HL-60/S4 treated with retinoic acid at 250 ng/mL for 4 days and 3 days (cell line): ENCODE measurements around the gene ATM.
"Not testable (repeated sequence)": the region's sequence is repeated elsewhere in the genome, so short reads cannot be mapped to it uniquely, and the experiment has no call there.

Experiments used
- in situ Hi-C: fragments of 300-500 bp; cut with MboI; formaldehyde crosslinking; loops from 2 replicates; pipeline ENCODE4 v1.7.0; 2022; ENCODE audit warnings: low sequenced_read_pairs

Gene ATM

DNA sequence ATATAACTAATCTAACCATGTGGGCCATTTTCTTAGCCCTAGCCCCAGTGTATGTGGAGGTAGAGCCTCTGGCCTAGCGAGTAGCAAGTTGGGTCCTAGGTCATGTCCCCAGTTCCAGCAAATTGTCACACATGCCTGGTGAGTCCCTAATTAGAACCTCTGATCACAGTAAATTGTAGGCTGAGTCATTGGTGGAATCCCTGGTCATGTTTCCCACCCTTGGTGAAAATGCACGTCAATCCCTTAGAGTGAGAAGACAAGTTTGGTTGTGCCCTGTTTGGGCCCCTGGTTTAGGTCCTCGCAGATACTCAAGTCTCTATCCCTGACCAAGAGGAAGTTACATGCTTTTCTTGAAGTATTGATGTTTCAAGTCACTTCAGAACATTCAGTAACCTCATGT, 46.7 kb downstream of the ATM start:
- in situ Hi-C loops: no loop called here

- in situ Hi-C loops: not testable (repeated sequence)
Measured at GRCh38 chr11:108276985-108277616, 54.2 kb downstream of the ATM start.

DNA sequence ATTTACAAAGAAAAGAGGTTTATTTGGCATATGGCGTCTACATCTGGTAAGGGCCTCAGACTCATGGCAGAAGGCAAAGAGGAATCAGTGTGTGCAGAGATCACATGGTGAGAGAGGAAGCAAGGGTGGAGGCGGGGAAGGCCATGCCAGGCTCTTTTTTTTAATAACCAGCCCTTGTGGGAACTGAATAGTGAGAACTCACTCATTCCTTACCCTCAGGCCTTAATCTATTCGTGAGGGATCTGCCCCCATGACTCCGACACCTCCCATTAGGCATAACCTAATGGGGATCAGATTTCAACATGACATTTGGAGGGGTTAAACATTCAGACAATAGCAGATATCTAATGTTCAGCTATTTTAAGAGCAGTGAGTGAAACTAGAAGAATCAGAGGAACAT, 55.7 kb downstream of the ATM start:
- in situ Hi-C loops: no loop called here

- in situ Hi-C loops: no loop called here
Measured at GRCh38 chr11:108278954-108279353, 56.1 kb downstream of the ATM start.

GRCh38 chr11:108286370-108286769, 63.5 kb downstream of the ATM start:
- in situ Hi-C loops: no loop called here

DNA sequence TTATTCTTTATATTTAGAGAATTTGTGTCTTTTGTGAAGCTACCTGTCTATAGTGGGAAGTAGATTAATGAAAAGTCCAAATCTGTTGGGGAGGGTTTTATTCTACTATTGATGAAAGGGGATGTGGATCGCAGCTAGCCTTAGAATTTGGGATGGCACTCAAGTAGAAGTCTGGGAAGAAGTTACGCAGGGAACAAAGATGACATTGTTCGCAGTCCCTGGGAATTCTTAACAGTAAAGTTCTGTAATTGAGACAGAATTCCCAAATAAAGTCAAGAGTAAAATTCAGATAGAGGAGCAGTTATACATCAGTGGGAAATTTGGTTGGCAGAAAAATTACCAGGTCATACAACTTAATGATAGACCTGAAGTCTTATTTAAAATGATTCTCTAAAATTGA, 64.1 kb downstream of the ATM start:
- in situ Hi-C loops: no loop called here

DNA sequence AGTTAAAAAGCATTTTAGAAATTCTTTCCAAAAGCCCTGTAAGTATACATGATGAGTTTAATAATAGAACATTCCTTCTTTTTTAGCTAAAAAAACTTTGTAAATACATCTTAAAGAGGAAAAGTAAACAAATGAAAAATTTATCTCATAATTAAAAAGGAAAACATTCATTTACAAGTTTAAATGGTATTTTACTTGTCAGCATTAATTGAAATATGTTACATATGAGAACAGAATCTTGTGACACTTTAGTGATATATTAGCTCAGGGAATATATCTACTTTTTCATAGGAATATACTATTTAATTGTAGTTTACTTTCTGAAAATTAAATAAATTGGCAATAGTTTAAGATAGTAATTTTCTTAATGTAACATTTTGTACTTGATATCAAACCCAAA, 66.2 kb downstream of the ATM start:
- in situ Hi-C loops: not testable (repeated sequence)

- in situ Hi-C loops: no loop called here
Measured at GRCh38 chr11:108289699-108290098, 66.8 kb downstream of the ATM start.

- in situ Hi-C loops: no loop called here
Measured at GRCh38 chr11:108293229-108293628, 70.4 kb downstream of the ATM start.

- in situ Hi-C loops: no loop called here
Measured at GRCh38 chr11:108302121-108302785, 79.4 kb downstream of the ATM start.

DNA sequence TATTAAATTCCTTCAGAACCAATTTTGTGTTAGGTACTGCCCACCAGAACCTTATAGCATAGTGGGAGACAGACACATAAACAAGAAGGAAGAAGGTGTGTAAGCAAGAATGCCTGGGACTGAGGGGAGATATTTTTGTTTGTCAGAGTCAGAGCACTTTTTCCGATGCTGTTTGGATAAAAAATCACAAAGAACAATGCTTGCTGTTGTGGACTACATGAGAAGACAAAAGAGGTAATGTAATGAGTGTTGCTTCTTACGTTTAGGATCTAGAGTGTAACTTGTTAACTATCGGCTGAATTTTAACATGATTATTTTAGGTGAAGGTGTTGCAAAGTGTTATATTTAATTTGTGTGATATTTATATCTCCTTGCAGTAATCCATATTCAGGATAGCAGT, 84.9 kb downstream of the ATM start:
- in situ Hi-C loops: no loop called here

DNA sequence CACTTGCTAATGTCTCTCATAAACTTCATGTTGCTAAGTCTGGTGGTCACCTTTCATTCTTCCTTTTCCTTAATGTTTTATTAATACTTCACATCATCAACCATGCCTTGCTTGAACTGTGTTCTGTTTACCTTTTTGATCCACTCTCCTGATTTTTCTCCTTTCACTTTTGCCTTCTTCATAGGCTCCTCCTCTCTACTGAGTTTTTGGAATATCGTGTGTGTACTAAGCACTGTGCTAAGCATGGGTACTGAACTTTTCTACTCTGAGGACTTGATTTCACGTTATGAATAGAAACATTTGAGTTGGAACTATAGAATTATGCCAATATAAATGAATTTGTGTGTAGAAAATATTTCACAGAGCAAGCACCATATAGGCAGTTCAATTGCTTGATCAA, 90.6 kb downstream of the ATM start:
- in situ Hi-C loops: no loop called here

- in situ Hi-C loops: no loop called here
Measured at GRCh38 chr11:108316061-108316460, 93.2 kb downstream of the ATM start.

DNA sequence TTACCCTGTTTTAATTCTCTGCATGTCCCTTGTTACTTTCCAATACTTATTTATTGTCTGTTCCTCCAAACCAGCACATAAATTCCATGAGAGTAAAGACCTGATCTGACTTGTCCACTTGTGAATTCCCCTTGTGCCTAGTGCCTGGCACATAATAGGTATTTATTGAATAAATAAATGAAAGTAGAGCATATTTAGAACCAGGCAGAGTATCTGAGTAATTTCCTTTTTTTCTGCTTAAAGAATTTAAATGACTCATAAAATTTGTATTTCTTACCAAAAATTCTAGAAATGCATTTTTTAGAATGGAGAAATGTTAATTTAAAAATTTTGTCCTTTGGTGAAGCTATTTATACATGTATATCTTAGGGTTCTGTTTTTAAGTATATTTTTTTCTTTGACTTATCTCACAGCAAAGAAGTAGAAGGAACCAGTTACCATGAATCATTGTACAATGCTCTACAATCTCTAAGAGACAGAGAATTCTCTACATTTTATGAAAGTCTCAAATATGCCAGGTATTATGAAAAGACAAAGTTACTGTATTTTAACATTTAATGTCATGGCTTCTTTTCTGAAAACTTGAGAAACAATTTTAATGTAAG, 96.8 kb downstream of the ATM start:
- in situ Hi-C loops: no loop called here

DNA sequence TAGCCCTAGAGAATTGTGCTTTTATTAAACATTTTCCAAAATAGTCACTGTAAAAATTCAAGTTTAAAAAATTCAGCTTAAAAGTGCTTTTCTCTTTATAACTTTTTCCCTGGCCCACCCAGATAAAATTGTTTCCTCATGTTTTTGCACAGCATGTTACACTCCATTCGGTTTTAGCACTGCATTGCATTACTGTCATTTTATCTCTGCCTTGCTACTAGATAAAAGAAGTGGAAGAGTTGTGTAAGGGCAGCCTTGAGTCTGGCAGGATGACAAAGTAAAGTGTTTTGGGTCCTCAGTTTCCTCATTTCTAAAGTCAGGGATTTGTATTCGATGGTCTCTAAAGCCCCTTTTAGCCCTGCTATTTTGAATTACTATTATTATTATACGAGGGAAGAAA, 99.8 kb downstream of the ATM start:
- in situ Hi-C loops: no loop called here

DNA sequence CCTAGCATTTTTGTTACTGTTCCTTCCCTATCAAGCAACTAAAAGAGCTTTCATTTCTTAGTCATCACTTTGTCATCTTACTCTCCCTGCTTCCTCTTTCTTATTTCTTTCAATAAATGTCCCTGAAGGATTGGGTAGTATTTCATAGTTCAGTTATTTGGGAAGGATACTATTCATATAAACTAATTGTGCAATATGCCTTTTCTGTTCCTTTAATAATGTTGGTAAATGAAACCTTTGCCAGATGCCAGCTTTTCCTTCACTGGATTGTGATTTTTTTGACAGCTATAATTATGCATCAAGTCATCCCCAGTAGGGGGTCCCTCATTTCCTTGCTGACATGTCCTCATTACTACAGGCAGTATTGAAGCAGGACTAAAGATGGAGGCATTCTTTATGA, 101.7 kb downstream of the ATM start:
- in situ Hi-C loops: no loop called here

DNA sequence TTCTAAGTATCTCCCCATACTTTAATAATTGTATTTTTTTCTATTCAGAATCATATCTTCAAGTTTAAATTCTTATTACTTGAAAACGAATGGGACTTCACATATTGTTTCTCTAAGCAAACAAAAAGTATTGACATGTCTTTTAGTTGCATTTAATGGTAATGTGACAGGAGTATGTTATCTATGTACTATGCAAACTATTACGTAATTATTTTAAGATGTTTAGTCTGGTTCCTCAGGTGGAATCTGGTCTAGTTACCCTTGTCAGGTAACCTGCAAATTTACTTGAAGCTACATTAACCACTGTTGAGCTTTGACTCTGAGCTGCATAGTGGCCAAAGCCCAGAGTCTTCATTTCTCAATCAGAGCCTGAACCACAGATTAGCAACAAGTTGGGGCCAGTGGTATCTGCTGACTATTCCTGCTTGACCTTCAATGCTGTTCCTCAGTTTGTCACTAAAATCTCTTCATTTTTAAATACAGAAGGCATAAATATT, 110.6 kb downstream of the ATM start:
- in situ Hi-C loops: no loop called here

DNA sequence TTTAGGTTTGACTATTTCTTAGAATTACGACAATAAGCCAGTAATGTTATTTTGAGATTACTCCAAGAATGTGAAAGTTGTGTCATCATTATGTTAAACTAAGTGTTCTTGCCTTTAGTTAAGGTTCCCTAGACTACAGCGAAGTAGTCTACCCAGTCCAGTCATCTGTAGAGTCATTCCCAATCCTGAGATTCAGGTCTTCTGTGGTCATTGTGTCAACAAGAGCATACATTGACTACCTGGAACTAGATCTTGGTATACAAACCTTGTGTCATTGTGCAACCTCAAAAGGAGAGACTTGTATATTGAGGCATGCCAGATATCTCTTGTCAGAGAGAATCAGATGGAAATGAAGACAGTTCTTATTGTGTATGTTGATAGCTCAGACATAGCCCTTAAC, 115.9 kb downstream of the ATM start:
- in situ Hi-C loops: no loop called here

DNA sequence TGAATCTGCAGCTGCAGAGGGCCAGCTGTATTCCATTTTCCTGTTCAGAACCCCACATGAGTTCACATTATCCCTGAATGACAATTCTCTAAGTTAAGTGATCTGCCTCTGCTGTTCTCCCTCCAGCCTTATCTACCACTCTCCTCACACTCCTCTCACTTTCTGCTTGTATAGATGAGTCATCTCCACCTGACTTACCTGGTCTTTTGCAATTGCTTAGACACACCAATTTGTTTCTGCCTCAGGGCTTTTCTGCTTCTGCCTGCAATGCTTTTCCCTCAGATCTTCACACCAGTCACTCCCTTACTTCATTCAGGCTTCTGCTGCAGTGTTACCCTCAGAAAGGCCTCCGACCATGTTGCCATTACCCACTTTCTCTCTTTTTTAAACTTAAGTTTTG, 118.1 kb downstream of the ATM start:
- in situ Hi-C loops: no loop called here

GRCh38 chr11:108341654-108342053, 118.8 kb downstream of the ATM start:
- in situ Hi-C loops: no loop called here

DNA sequence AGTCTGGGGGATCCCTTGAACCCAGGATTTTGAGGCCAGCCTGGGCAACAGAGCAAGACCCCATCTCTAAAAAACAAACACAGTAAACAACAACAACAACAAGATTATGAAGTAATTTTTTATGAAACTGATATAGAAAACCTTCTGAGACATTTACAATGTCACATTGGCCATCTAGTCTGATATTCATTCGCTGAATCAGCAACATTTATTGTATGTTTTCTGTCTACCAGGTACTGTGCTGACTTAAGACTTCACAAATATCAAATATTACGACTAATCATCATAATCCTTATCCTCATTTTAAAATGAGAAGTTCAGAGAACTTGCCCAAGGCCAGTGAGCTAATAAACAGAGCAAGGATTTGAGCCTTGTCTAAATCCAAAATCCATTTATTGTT, 120.8 kb downstream of the ATM start:
- in situ Hi-C loops: no loop called here

DNA sequence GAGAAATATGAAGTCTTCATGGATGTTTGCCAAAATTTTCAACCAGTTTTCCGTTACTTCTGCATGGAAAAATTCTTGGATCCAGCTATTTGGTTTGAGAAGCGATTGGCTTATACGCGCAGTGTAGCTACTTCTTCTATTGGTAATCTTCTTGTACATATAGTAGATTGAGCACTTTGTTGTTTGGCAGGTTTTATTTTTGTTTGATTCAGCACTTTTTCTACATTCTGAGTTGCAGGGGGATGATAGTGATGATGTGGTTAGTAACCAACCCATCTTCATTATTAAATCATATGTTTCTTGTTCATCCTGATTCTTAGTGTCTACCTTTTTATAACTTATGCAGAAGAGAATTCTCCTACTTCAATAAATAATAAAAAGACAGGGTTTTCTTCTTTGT, 122.9 kb downstream of the ATM start:
- in situ Hi-C loops: no loop called here
